Erythroblast (primary cell): ENCODE measurements around the gene METRNL.

Source experiments
- GATA1 ChIP-seq: IDR thresholded peaks from 2 replicates; pipeline ENCODE4 v1.6.1; 2011; ENCODE audit warnings: low read depth, mild to moderate bottlenecking, control low read depth, low read length, moderate library complexity
- POLR2A ChIP-seq: IDR thresholded peaks from 2 replicates; pipeline ENCODE4 v1.6.1; 2011; ENCODE audit warnings: mild to moderate bottlenecking, low read length

- no peak for TF ChIP-seq POLR2A
- no peak for TF ChIP-seq GATA1
Measured at GRCh38 chr17:83037874-83038165, 41.6 kb upstream of the METRNL start.
